NCI-H1105 treated with DMSO at 0.1 percent for 48 hours (cell line): Measurements from ENCODE around the gene NOCT.
A peak's percentile ranks its signal among the peaks of the same experiment; 100 is the strongest.

ENCODE experiments used
- DNase-seq: peaks from one replicate; lab custom pipeline; 2025; lab: John Stamatoyannopoulos, UW

NOCT gene

GRCh38 chr4:139050446-139050845, 34.9 kb downstream of the NOCT start:
- no peak for DNase-seq

GRCh38 chr4:139053909-139054308, 38.3 kb downstream of the NOCT start:
- DNase-seq, result no peak

- no peak for DNase-seq
Measured at GRCh38 chr4:139054791-139055505, 39.4 kb downstream of the NOCT start.

GRCh38 chr4:139059026-139059425, 43.4 kb downstream of the NOCT start:
- DNase-seq, result peak; percentile 8

- no peak for DNase-seq
Measured at GRCh38 chr4:139060591-139060990, 45.0 kb downstream of the NOCT start.

GRCh38 chr4:139076016-139076744, 60.6 kb downstream of the NOCT start:
- no peak for DNase-seq

GRCh38 chr4:139077567-139078355, 62.2 kb downstream of the NOCT start:
- no peak for DNase-seq

GRCh38 chr4:139078926-139079325, 63.3 kb downstream of the NOCT start:
- DNase-seq, result no peak

GRCh38 chr4:139082750-139083606, 67.4 kb downstream of the NOCT start:
- DNase-seq, result peak; percentile 95

- DNase-seq, result peak; percentile 47
Measured at GRCh38 chr4:139083607-139083955, 68.0 kb downstream of the NOCT start.

- peak; percentile 76 for DNase-seq
Measured at GRCh38 chr4:139083956-139084803, 68.6 kb downstream of the NOCT start.

- DNase-seq, result no peak
Measured at GRCh38 chr4:139084804-139085093, 69.2 kb downstream of the NOCT start.

- peak; percentile 6 for DNase-seq
Measured at GRCh38 chr4:139085141-139085540, 69.6 kb downstream of the NOCT start.

- DNase-seq, result no peak
Measured at GRCh38 chr4:139092271-139092670, 76.7 kb downstream of the NOCT start.
